Activated CD8-positive, alpha-beta T cell treated with anti-CD3 and anti-CD28 coated beads for 36 hours (primary cell): ENCODE results near the gene SLC25A47. TPM values are rescaled to one million over a fixed set of nuclear protein-coding genes. Genes with fewer than 3 reads are reported as not detected.
A peak's percentile ranks its signal among the peaks of the same experiment; 100 is the strongest.
"Not testable (repeated sequence)": the region's sequence is repeated elsewhere in the genome, so short reads cannot be mapped to it uniquely, and the experiment has no call there.

Experiments
- ATAC-seq: fragments of 200-7000 bp; cut with Tn5 transposase; one replicate; pipeline ENCODE4 v1.10.0; 2021; ENCODE audit warnings: mild to moderate bottlenecking, moderate library complexity
- CTCF ChIA-PET: fragments of 350-600 bp; sonication (Branson Sonifier 250); formaldehyde crosslinking; loops from one replicate; lab custom pipeline; 2021; ENCODE audit warnings: antibody characterized with exemption; lab: Charles Lee
- POLR2A ChIA-PET: fragments of 350-600 bp; sonication (Branson Sonifier 250); formaldehyde crosslinking; loops from one replicate; lab custom pipeline; 2021; ENCODE audit warnings: antibody characterized with exemption; lab: Charles Lee
- DNase-seq: peaks from one replicate; pipeline ENCODE4 v3.0.0-alpha.2; 2020
- H3K27ac Mint-ChIP-seq: one replicate; pipeline ENCODE4 v1.8.0; 2021; ENCODE audit warnings: mild to moderate bottlenecking, mixed read lengths
- H3K27me3 Mint-ChIP-seq: one replicate; pipeline ENCODE4 v1.8.0; 2021; ENCODE audit warnings: mixed read lengths
- H3K36me3 Mint-ChIP-seq: one replicate; pipeline ENCODE4 v1.8.0; 2021; ENCODE audit warnings: low read depth, mixed read lengths
- H3K4me1 Mint-ChIP-seq: one replicate; pipeline ENCODE4 v1.8.0; 2021; ENCODE audit warnings: low read depth, mixed read lengths
- H3K4me3 Mint-ChIP-seq: one replicate; pipeline ENCODE4 v1.8.0; 2021; ENCODE audit warnings: mild to moderate bottlenecking, moderate library complexity, mixed read lengths
- H3K9me3 Mint-ChIP-seq: one replicate; pipeline ENCODE4 v1.8.0; 2021; ENCODE audit warnings: mixed read lengths
- intact Hi-C: fragments of 100-400 bp; cut with micrococcal nuclease; formaldehyde crosslinking; loops from one replicate; pipeline ENCODE4 v1.10.0; 2022
- total RNA-seq, 2 experiments: library from RNA; stranded (reverse); gene quantifications; one replicate each; pipeline ENCODE4 v1.2.3, GENCODE V29; 2021
- TF ChIP-seq, protein P1 (sequence below): fragments of 200-600 bp; IDR thresholded peaks from one replicate; pipeline ENCODE4 v1.8.0; 2022; ENCODE audit warnings: antibody characterized with exemption, mild to moderate bottlenecking

SLC25A47 gene
- total RNA-seq, 2 experiments from 2014 or later = not detected

DNA sequence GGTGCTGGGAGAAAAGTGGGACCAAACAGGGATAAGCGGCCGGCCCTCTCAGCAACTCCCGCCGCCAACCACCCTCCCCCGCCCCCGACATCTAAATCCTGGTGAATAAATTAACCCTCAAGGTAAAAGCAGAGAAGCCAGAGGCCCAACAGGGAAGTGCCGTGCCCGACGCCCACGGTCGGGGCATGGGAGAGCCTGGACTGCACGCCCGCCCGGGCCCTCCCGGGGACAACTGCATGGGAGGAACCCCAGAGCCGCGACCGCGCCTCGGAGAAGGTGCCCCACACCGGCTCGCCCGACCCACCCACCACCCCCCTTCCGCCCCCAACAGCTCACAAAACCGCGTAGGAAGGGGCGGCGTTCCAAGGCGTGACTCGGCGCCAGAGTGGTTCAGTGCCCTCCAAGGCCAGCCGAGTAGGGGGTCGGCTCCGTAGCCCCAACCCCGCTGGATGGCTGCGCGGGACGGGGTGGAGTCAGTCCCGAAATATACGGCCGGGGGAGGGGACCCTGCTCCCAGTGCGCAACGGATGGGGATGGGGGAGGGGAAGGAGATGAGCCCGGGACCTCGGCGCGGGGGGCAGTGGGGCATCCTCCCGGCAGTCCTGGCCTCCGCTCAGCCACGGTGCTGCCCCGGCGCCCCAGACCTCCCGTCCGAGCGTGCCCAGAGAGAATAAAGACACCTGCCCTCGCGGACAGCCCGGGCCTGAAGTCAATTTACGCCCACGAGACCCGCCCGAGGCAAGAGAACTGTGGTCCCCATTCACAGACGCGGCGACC is 17.6 kb upstream of the SLC25A47 start:
- peak; percentile 32 for ATAC-seq
- ChIA-PET CTCF (interaction anchor here (0.9 to 1.0 kb wide), 2 partner anchors 21 to 56 kb away, joined by 3 read pairs; no protein-coding TSS in a partner anchor), POLR2A (interaction anchor here (0.6 to 1.6 kb wide), 4 partner anchors 13 to 60 kb away, joined by 3 to 5 read pairs (median 4); no protein-coding TSS in a partner anchor)
- TF ChIP-seq, protein P1, sequence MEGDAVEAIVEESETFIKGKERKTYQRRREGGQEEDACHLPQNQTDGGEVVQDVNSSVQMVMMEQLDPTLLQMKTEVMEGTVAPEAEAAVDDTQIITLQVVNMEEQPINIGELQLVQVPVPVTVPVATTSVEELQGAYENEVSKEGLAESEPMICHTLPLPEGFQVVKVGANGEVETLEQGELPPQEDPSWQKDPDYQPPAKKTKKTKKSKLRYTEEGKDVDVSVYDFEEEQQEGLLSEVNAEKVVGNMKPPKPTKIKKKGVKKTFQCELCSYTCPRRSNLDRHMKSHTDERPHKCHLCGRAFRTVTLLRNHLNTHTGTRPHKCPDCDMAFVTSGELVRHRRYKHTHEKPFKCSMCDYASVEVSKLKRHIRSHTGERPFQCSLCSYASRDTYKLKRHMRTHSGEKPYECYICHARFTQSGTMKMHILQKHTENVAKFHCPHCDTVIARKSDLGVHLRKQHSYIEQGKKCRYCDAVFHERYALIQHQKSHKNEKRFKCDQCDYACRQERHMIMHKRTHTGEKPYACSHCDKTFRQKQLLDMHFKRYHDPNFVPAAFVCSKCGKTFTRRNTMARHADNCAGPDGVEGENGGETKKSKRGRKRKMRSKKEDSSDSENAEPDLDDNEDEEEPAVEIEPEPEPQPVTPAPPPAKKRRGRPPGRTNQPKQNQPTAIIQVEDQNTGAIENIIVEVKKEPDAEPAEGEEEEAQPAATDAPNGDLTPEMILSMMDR = no peak
- DNase-seq = peak; percentile 64
- intact Hi-C loops = loop anchor here (10.0 kb wide), 1 partner anchor 69 kb away; the partner anchor contains the start of gene WDR25
- Mint-ChIP-seq H3K27me3 (peaks cover 2% of the 10 kb centered on the region), H3K9me3 (no peaks in the 10 kb centered on the region), H3K36me3 (no peaks in the 10 kb centered on the region), H3K27ac (peak overlapping the region; percentile 68), H3K4me1 (peaks cover 12% of the 10 kb centered on the region), H3K4me3 (peak overlapping the region; percentile 78)

DNA sequence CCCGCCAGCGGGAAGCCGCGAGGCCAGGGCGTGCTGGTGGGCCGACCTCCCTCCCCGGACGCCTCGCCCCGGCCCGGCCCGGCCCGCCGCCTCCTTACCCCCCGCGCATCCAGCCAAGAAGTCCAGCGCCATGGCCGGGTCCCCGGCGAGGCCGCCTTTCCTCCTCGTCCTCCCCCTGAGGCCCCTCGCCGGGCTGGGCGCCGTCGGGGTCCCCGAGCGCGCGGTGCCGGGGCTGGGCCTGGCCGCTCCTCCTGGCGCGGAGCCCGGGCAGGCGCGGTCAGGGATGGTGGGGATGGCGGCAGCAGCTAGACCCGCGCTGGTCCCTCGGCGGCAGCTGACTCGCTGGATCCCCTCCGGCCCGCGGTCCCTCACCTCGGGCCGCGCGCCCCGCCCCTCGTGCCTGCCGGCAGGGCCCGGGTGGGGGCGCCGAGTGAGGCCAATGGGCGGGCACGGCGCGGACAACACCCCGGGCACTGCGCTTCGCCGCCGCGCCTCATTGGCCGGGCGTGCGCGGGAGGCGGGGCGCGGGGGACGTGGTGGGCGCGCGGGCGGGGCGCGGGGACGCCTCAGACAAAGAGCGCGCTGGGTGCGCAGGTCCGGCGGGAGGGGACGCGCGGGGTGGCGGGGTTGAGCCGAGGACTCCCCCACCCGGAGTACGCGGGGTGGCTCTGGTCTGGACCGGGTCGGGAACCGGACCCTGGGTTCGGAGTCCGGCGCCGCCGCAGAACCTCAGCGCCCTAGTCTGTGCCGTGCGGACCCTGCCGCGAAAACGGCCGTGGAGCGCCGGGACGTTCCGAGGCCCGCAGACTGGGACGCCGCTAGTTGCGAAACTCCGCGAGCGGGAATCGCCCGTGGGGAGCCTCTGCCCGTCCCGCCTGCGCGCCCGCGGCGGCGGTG is 16.8 kb upstream of the SLC25A47 start, which contains the start of gene SLC25A29:
TSS of gene SLC25A29 (minus strand) at position 344 of the 897 bp plus-strand sequence. CDS start at position 132, 212 bp downstream.
- Mint-ChIP-seq H3K4me1 (peaks cover 12% of the 10 kb centered on the region), H3K27ac (peak within 1 kb of the TSS; percentile 68), H3K9me3 (no peaks in the 10 kb centered on the region), H3K27me3 (peaks cover 2% of the 10 kb centered on the region), H3K4me3 (peak within 1 kb of the TSS; percentile 78), H3K36me3 (no peaks in the 10 kb centered on the region)
- POLR2A ChIA-PET = no interaction called here
- peak; percentile 91 for ATAC-seq
- CTCF ChIA-PET = no interaction called here
- DNase-seq = peak; percentile 81
- intact Hi-C loops = loop anchor here (10.0 kb wide), 1 partner anchor 68 kb away; the partner anchor contains the start of gene WDR25
- TF ChIP-seq, protein P1 = no peak

DNA sequence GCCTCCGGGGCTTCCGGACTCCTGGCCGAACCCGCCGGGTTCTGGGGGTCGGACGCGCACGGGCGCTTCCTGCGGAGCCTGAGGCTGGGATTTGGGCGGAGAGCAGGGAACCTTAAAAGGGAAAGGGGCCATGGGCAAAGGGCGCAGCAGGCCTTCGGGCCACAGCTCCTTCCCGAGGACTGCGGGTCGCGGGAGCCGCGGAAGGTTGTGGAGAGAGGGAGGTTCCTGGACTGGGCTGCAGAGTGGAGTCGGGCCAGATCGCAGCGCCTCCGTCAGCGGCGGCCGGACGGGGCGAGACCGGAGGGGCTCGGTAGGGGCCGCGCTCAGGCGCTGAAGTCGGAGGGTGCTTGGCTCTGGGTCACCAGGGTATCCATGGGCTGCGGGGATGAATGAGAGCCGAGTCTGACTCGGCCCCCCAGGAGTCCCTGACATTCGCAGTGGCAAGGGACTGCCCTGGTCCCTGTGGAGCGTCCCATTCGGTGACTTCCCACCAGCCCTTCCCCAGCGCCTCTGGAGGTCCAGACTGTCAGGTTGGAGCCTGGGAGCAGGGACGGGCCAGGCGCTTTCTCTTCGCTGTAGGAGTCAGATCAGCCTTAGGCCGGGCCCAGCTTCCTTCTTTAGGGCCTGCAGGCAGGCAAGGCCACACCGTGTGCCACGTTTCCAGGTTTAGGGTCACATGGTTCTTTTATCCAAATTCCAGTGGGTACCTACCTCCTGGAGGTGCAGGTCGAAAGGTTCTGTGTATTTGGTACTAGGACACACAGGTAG is 16.0 kb upstream of the SLC25A47 start:
- no peak for DNase-seq
- no peaks in the 10 kb centered on the region for H3K36me3 Mint-ChIP-seq
- H3K27me3 Mint-ChIP-seq = peaks cover 4% of the 10 kb centered on the region
- POLR2A ChIA-PET = interaction anchor here (1.3 kb wide), 2 partner anchors 9 to 66 kb away, joined by 3 to 6 read pairs; no protein-coding TSS in a partner anchor
- H3K4me1 Mint-ChIP-seq = peaks cover 12% of the 10 kb centered on the region
- H3K4me3 Mint-ChIP-seq = peak overlapping the region; percentile 67
- ATAC-seq = no peak
- no peak overlapping the region for H3K27ac Mint-ChIP-seq
- TF ChIP-seq, protein P1 = no peak
- CTCF ChIA-PET = no interaction called here
- H3K9me3 Mint-ChIP-seq = no peaks in the 10 kb centered on the region
- intact Hi-C loops = loop anchor here (10.0 kb wide), 1 partner anchor 68 kb away; the partner anchor contains the start of gene WDR25

DNA sequence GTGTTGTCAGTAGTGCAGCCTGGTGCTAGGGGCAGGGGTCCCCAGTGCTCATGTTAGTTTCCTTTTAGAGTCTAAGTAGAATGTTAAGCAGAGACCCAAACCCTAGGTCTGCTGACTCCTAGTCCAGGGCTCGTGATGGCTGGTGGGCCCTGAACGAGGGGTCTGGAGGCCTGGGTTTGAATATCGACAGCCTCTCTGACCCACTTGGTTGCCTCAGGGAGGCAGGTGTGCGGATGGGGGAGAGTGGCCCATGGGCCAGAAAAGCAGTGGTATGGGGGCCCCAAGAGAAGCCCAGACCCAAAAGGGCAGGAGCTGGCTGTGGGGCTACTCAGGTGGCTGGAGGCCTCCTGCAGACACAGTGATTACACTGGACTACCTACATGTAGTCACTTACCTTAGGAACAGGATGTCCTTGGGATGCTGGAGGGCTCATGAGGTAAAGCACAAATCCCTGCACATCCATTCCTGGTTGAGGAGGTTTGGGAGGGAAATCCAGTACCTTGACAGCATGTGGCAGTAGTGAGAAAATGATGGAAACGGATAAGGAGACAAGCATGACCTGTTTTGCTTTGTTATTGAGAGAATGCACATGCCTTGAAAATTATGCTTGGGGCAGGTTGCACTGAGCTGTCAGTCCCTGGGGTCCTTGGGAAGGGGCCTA is 15.2 kb upstream of the SLC25A47 start:
- peak overlapping the region; percentile 67 for H3K4me3 Mint-ChIP-seq
- no peaks in the 10 kb centered on the region for H3K36me3 Mint-ChIP-seq
- CTCF ChIA-PET = interaction anchor here (0.7 kb wide), 1 partner anchor 48 kb away, joined by 3 read pairs; no protein-coding TSS in a partner anchor
- DNase-seq (no peak), ATAC-seq (no peak)
- H3K27ac Mint-ChIP-seq = no peak overlapping the region
- no peaks in the 10 kb centered on the region for H3K9me3 Mint-ChIP-seq
- peaks cover 4% of the 10 kb centered on the region for H3K27me3 Mint-ChIP-seq
- peaks cover 15% of the 10 kb centered on the region for H3K4me1 Mint-ChIP-seq
- TF ChIP-seq, protein P1 = no peak
- intact Hi-C loops = loop anchor here (10.0 kb wide), 1 partner anchor 67 kb away; the partner anchor contains the start of gene WDR25
- POLR2A ChIA-PET = interaction anchor here (0.7 to 1.3 kb wide), 4 partner anchors 9 to 65 kb away, joined by 3 to 6 read pairs (median 4); no protein-coding TSS in a partner anchor

DNA sequence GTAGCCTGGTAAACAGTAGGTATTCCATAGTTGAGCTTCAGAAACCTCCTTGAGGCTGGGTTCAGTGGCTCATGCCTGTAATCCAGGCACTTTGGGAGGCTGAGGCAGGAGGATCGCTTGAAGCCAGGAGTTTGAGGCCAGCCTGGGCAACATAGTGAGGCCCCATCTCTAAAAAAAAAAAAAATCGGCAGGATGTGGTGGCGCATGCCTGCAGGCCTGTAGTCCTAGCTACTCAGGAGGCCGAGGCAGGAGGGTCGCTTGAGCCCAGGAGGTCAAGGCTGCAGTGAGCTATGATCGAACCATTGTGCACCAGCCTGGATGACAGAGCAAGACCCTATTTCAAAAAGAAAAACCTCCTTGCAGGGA is 14.7 kb upstream of the SLC25A47 start:
- ATAC-seq, H3K36me3 Mint-ChIP-seq, DNase-seq, H3K27ac Mint-ChIP-seq, H3K27me3 Mint-ChIP-seq, H3K4me3 Mint-ChIP-seq, H3K9me3 Mint-ChIP-seq: not testable (repeated sequence)
- H3K4me1 Mint-ChIP-seq = peaks cover 15% of the 10 kb centered on the region
- POLR2A ChIA-PET = interaction anchor here (0.6 to 1.3 kb wide), 4 partner anchors 44 to 64 kb away, joined by 3 to 5 read pairs (median 4); no protein-coding TSS in a partner anchor
- CTCF ChIA-PET = interaction anchor here (0.7 to 2.0 kb wide), 2 partner anchors 10 to 49 kb away, joined by 3 to 6 read pairs; no protein-coding TSS in a partner anchor
- intact Hi-C loops = loop anchor here (10.0 kb wide), 1 partner anchor 66 kb away; the partner anchor contains the start of gene WDR25
